NK-92 (cell line): ENCODE measurements around the gene CDC42BPB.

ENCODE experiments used
- DNase-seq: peaks from one replicate; lab custom pipeline; 2025; ENCODE audit not compliant: unreplicated experiment; lab: John Stamatoyannopoulos, UW

Gene CDC42BPB

GRCh38 chr14:102915292-102916110, 141.8 kb downstream of the CDC42BPB start:
- no peak for DNase-seq

- DNase-seq = no peak
Measured at GRCh38 chr14:102914474-102915291, 142.7 kb downstream of the CDC42BPB start.

GRCh38 chr14:102913341-102914211, 143.8 kb downstream of the CDC42BPB start:
- DNase-seq = no peak

GRCh38 chr14:102911991-102912761, 145.2 kb downstream of the CDC42BPB start:
- DNase-seq = no peak

- no peak for DNase-seq
Measured at GRCh38 chr14:102911541-102911951, 145.8 kb downstream of the CDC42BPB start.

GRCh38 chr14:102910442-102910841, 146.9 kb downstream of the CDC42BPB start:
- DNase-seq = no peak

- DNase-seq = no peak
Measured at GRCh38 chr14:102909911-102910310, 147.4 kb downstream of the CDC42BPB start.

- no peak for DNase-seq
Measured at GRCh38 chr14:102909462-102909861, 147.9 kb downstream of the CDC42BPB start.

- no peak for DNase-seq
Measured at GRCh38 chr14:102908766-102909455, 148.4 kb downstream of the CDC42BPB start.

- no peak for DNase-seq
Measured at GRCh38 chr14:102907980-102908730, 149.2 kb downstream of the CDC42BPB start.

GRCh38 chr14:102907303-102907844, 150.0 kb downstream of the CDC42BPB start:
- DNase-seq = no peak

- DNase-seq = no peak
Measured at GRCh38 chr14:102906616-102907302, 150.6 kb downstream of the CDC42BPB start.

- no peak for DNase-seq
Measured at GRCh38 chr14:102905116-102906108, 151.9 kb downstream of the CDC42BPB start.

GRCh38 chr14:102903889-102904512, 153.3 kb downstream of the CDC42BPB start:
- DNase-seq = no peak

GRCh38 chr14:102903248-102903888, 154.0 kb downstream of the CDC42BPB start:
- DNase-seq = no peak
